Posterior vena cava (tissue), 2 donors: ENCODE data around the gene LYRM9. TPM values are rescaled to one million over a fixed set of nuclear protein-coding genes. Genes with fewer than 3 reads are reported as not detected.

Experiments
- total RNA-seq, 2 donors: library from RNA; stranded (reverse); fragmentation: NEBNext Ultra II Directional; extraction: Animal tissue kit (Norgen Biotek cat#: 25700); gene quantifications; one replicate each; pipeline ENCODE4 v1.2.1, GENCODE V29; 2021
- donor health status: DM: yes; HTN: yes; CAD: no.
- donor health status: DM: yes; HTN: yes; CAD: no.

LYRM9 gene
- total RNA-seq, 2 donors from 2014 or later: 6.0 to 7.8 TPM

Other genes starting within 250 kb of the LYRM9 start
- under 1 TPM; 0.33 to 0.51 TPM for gene NOS2, start 92.8 kb downstream of the LYRM9 start, total RNA-seq
- 10 to 100 TPM; 13.1 to 13.6 TPM for gene NLK, start 149.3 kb upstream of the LYRM9 start, total RNA-seq